ENCODE results near the gene BCR. TPM values are rescaled to one million over a fixed set of nuclear protein-coding genes. Genes with fewer than 3 reads are reported as not detected.

Gene BCR
- total and polyA plus RNA-seq, 2 of the 8 experiments (the other 6 are each of a cell fraction or from before 2014, with no cell fraction given), result 66.7 to 130 TPM

GRCh38 chr22:23305321-23305910 lies 125.1 kb downstream of the BCR start (continued):
- TF ChIP-seq CHD7 (IDR thresholded peaks at IDR 0.05; ENCODE audit: insufficient replicate concordance, low read length) (no peak), GTF2F1 (IDR thresholded peaks at IDR 0.05; ENCODE audit: borderline replicate concordance, low read depth, low read length) (no peak)

All from H1 (cell line).